ENCODE measurements around the gene ACTN2. TPM values are rescaled to one million over a fixed set of nuclear protein-coding genes. Genes with fewer than 3 reads are reported as not detected.
A peak's percentile ranks its signal among the peaks of the same experiment; 100 is the strongest.

ACTN2 gene
- total and polyA plus RNA-seq, 8 donors, result 0.37 to 17.4 (median 1.9) TPM; not detected in 1

GRCh38 chr1:236751385-236751784 lies 65.1 kb downstream of the ACTN2 start:
- no peak overlapping the region for H3K4me3 ChIP-seq
- TF ChIP-seq CTCF (IDR thresholded peaks at IDR 0.05) (no peak), POLR2A (IDR thresholded peaks at IDR 0.05) (no peak), POLR2AphosphoS5 (IDR thresholded peaks at IDR 0.05) (no peak), EP300 (IDR thresholded peaks at IDR 0.05) (no peak)
- no peaks in the 10 kb centered on the region for H3K9me3 ChIP-seq
- H3K27me3 ChIP-seq, result no peaks in the 10 kb centered on the region
- no peak for DNase-seq
- H3K27ac ChIP-seq, result no peak overlapping the region
- intact Hi-C loops (cut with DNase I; ENCODE audit: low total_unique reads), result loop anchor here (10.0 kb wide), 1 partner anchor 813 kb away; no protein-coding TSS in a partner anchor
- WGBS, 5 donors, result 83 to 91% (median 90%) methylated on average over 16 of the region's 16 CpGs
- peaks cover 0 to 13% (median 0%) of the 10 kb centered on the region in 4 donors for H3K4me1 ChIP-seq
- H3K36me3 ChIP-seq, result peaks cover 0 to 25% (median 7%) of the 10 kb centered on the region in 4 donors

GRCh38 chr1:236751935-236752334 lies 65.6 kb downstream of the ACTN2 start:
- peaks cover 0 to 13% (median 0%) of the 10 kb centered on the region in 4 donors for H3K4me1 ChIP-seq
- 72 to 77% (median 76%) methylated on average over 4 of the region's 4 CpGs for WGBS, 5 donors
- intact Hi-C loops (cut with DNase I; ENCODE audit: low total_unique reads), result loop anchor here (10.0 kb wide), 1 partner anchor 813 kb away; no protein-coding TSS in a partner anchor

GRCh38 chr1:236753516-236753915 lies 67.2 kb downstream of the ACTN2 start:
- H3K9me3 ChIP-seq, result no peaks in the 10 kb centered on the region
- DNase-seq, result peak in 1 of 2 donors; percentile 61
- no peaks in the 10 kb centered on the region for H3K27me3 ChIP-seq
- H3K27ac ChIP-seq, result no peak overlapping the region
- no peak overlapping the region for H3K4me3 ChIP-seq
- 45 to 58% (median 50%) methylated on average over 5 of the region's 5 CpGs for WGBS, 5 donors
- intact Hi-C loops (cut with DNase I; ENCODE audit: low total_unique reads), result loop anchor here (10.0 kb wide), 1 partner anchor 811 kb away; no protein-coding TSS in a partner anchor
- peaks cover 0 to 18% (median 6%) of the 10 kb centered on the region in 4 donors for H3K36me3 ChIP-seq
- no peak for TF ChIP-seq EP300 (IDR thresholded peaks at IDR 0.05)
- no peak for TF ChIP-seq CTCF (IDR thresholded peaks at IDR 0.05)
- TF ChIP-seq POLR2AphosphoS5 (IDR thresholded peaks at IDR 0.05), result no peak
- TF ChIP-seq POLR2A (IDR thresholded peaks at IDR 0.05), result no peak
- peaks cover 0 to 13% (median 0%) of the 10 kb centered on the region in 4 donors for H3K4me1 ChIP-seq

More at GRCh38 chr1:236751935-236752334, 65.6 kb downstream of the ACTN2 start:
- Histone ChIP-seq H3K36me3 (peaks cover 0 to 25% (median 7%) of the 10 kb centered on the region in 4 donors), H3K27me3 (no peaks in the 10 kb centered on the region), H3K9me3 (no peaks in the 10 kb centered on the region), H3K27ac (no peak overlapping the region), H3K4me3 (no peak overlapping the region)
- TF ChIP-seq POLR2A (IDR thresholded peaks at IDR 0.05), result no peak
- no peak for TF ChIP-seq CTCF (IDR thresholded peaks at IDR 0.05)
- TF ChIP-seq POLR2AphosphoS5 (IDR thresholded peaks at IDR 0.05), result no peak
- no peak for TF ChIP-seq EP300 (IDR thresholded peaks at IDR 0.05)
- DNase-seq, result no peak

GRCh38 chr1:236753964-236754363 lies 67.7 kb downstream of the ACTN2 start:
- Histone ChIP-seq H3K27me3 (no peaks in the 10 kb centered on the region), H3K4me1 (peaks cover 0 to 13% (median 0%) of the 10 kb centered on the region in 4 donors), H3K36me3 (peaks cover 0 to 18% (median 5%) of the 10 kb centered on the region in 4 donors), H3K4me3 (no peak overlapping the region), H3K27ac (no peak overlapping the region), H3K9me3 (no peaks in the 10 kb centered on the region)
- intact Hi-C loops (cut with DNase I; ENCODE audit: low total_unique reads), result loop anchor here (10.0 kb wide), 1 partner anchor 811 kb away; no protein-coding TSS in a partner anchor
- 78 to 86% (median 84%) methylated on average over 12 to 14 of the region's 14 CpGs for WGBS, 5 donors
- TF ChIP-seq POLR2A (IDR thresholded peaks at IDR 0.05) (no peak), POLR2AphosphoS5 (IDR thresholded peaks at IDR 0.05) (no peak), CTCF (IDR thresholded peaks at IDR 0.05) (no peak), EP300 (IDR thresholded peaks at IDR 0.05) (no peak)
- DNase-seq, result no peak
